GM18508 (cell line): Measurements from ENCODE around the gene YTHDF2.

Experiments used
- ATAC-seq: cut with Tn5 transposase; IDR thresholded peaks from one replicate; pipeline ENCODE4 v1.9.1; 2021; ENCODE audit warnings: moderate number of reproducible peaks; ENCODE audit not compliant: insufficient read depth, unreplicated experiment

YTHDF2 gene

GRCh38 chr1:28796352-28797211 is 59.8 kb downstream of the YTHDF2 start:
- ATAC-seq: no peak

GRCh38 chr1:28800324-28800723 is 63.6 kb downstream of the YTHDF2 start:
- ATAC-seq: no peak

- ATAC-seq: no peak
These were observed 64.7 kb downstream of the YTHDF2 start for GRCh38 chr1:28801461-28801860.

GRCh38 chr1:28803051-28803450 is 66.3 kb downstream of the YTHDF2 start:
- ATAC-seq: no peak

- no peak for ATAC-seq
These were observed 66.9 kb downstream of the YTHDF2 start for GRCh38 chr1:28803662-28804061.

GRCh38 chr1:28804071-28804470 is 67.3 kb downstream of the YTHDF2 start:
- ATAC-seq: no peak

GRCh38 chr1:28807046-28807445 is 70.3 kb downstream of the YTHDF2 start:
- ATAC-seq: no peak

- no peak for ATAC-seq
These were observed 71.2 kb downstream of the YTHDF2 start for GRCh38 chr1:28807986-28808385.

GRCh38 chr1:28811369-28811765 is 74.6 kb downstream of the YTHDF2 start:
- no peak for ATAC-seq

GRCh38 chr1:28811766-28812668 is 75.3 kb downstream of the YTHDF2 start, which contains the start of gene OPRD1:
Gene OPRD1, plus strand, starts transcription at chr1:28812170. Its CDS starts 214 bp downstream, at chr1:28812384.
- no peak for ATAC-seq

GRCh38 chr1:28812669-28813468 is 76.1 kb downstream of the YTHDF2 start:
- no peak for ATAC-seq

- no peak for ATAC-seq
These were observed 77.3 kb downstream of the YTHDF2 start for GRCh38 chr1:28813931-28814465.

- no peak for ATAC-seq
These were observed 78.9 kb downstream of the YTHDF2 start for GRCh38 chr1:28815533-28816185.

GRCh38 chr1:28817133-28817532 is 80.4 kb downstream of the YTHDF2 start:
- ATAC-seq: no peak

GRCh38 chr1:28819020-28819419 is 82.3 kb downstream of the YTHDF2 start:
- ATAC-seq: no peak
